Fibroblast of lung (primary cell): ENCODE results near the gene LOXHD1.

Source experiments
- EZH2 ChIP-seq: IDR thresholded peaks from 2 replicates; pipeline ENCODE4 v1.5.1; 2012; ENCODE audit warnings: low read length, control low read depth, mild to moderate bottlenecking; ENCODE audit errors: missing control alignments
- TF ChIP-seq, protein P1 (sequence below), 2 donors: IDR thresholded peaks in 1 of 2; conservative IDR thresholded peaks in 1 of 2; 1 replicate in 1 of 2; 2 replicates in 1 of 2; pipeline ENCODE4 v1.5.1; 2011 to 2012; ENCODE audit warnings: low read length in 2 of 2, control low read depth in 1 of 2, inconsistent platforms in 1 of 2, low read depth in 1 of 2, mild to moderate bottlenecking in 1 of 2

DNA sequence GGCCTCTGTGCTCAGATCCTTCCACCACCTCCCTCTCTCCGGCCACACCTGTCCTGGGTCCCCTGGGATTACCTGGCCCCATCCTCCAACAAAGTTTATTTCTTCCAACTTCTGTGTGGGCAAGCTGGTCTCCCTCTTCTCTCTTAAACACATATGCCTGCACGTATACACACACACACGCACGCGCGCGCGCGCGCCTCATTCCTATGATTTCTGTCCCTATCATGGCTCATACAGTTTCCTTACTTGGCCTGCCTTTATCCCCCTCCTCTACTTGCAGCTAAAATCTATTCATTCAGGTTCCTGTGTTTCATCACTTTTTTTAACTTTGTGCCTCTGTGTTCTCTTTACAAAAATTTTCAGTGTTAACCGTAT lies 96.4 kb downstream of the LOXHD1 start:
- TF ChIP-seq, protein P1, sequence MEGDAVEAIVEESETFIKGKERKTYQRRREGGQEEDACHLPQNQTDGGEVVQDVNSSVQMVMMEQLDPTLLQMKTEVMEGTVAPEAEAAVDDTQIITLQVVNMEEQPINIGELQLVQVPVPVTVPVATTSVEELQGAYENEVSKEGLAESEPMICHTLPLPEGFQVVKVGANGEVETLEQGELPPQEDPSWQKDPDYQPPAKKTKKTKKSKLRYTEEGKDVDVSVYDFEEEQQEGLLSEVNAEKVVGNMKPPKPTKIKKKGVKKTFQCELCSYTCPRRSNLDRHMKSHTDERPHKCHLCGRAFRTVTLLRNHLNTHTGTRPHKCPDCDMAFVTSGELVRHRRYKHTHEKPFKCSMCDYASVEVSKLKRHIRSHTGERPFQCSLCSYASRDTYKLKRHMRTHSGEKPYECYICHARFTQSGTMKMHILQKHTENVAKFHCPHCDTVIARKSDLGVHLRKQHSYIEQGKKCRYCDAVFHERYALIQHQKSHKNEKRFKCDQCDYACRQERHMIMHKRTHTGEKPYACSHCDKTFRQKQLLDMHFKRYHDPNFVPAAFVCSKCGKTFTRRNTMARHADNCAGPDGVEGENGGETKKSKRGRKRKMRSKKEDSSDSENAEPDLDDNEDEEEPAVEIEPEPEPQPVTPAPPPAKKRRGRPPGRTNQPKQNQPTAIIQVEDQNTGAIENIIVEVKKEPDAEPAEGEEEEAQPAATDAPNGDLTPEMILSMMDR (conservative IDR thresholded peaks at IDR 0.05 in 1 of 2, IDR thresholded peaks at IDR 0.05 in 1 of 2; ENCODE audit: low read depth in 1 of 2, low read length in 2 of 2), result no peak
- no peak for TF ChIP-seq EZH2
